ENCODE results near the gene ARL3. TPM values are rescaled to one million over a fixed set of nuclear protein-coding genes. Genes with fewer than 3 reads are reported as not detected.
"Not testable (repeated sequence)": the region's sequence is repeated elsewhere in the genome, so short reads cannot be mapped to it uniquely, and the experiment has no call there.

The ARL3 gene
- total and polyA plus RNA-seq, 5 experiments from 2014 or later: 3.6 to 4.4 (median 3.8) TPM

GRCh38 chr10:102696736-102697135 is 17.5 kb downstream of the ARL3 start:
- H3K36me3 Mint-ChIP-seq: peaks cover 7 to 51% (median 28%) of the 10 kb centered on the region in 3 donors
- H3K27me3 Mint-ChIP-seq: no peaks in the 10 kb centered on the region
- ATAC-seq: no peak
- POLR2A ChIA-PET: interaction anchor here (0.6 to 1.0 kb wide), 4 partner anchors 36 to 1317 kb away, joined by 4 to 6 read pairs (median 5); no protein-coding TSS in a partner anchor
- H3K9me3 Mint-ChIP-seq: no peaks in the 10 kb centered on the region
- H3K4me3 Mint-ChIP-seq: no peak overlapping the region
- DNase-seq: no peak
- H3K4me1 Mint-ChIP-seq: peaks cover 0 to 2% (median under 1%) of the 10 kb centered on the region in 4 donors
- no peak overlapping the region for H3K27ac Mint-ChIP-seq

DNA sequence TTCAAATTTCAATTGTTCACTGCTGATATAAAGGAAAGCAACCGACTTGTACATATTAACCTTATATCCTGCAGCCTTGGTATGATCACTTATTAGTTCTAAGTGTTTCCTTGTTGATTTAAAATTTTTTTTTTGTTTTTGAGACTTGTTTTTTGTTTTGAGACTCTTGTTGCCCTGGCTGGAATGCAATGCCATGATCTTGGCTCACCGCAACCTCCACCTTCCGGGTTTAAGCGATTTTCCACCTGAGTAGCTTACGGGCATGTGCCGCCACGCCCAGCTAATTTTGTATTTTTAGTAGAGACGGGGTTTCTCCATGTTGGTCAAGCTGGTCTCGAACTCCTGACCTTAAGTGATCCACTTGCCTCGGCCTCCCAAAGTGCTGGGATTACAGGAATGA is 18.8 kb downstream of the ARL3 start:
- not testable (repeated sequence) for DNase-seq, ATAC-seq, H3K27me3 Mint-ChIP-seq, H3K4me1 Mint-ChIP-seq, H3K27ac Mint-ChIP-seq, H3K4me3 Mint-ChIP-seq, H3K9me3 Mint-ChIP-seq
- H3K36me3 Mint-ChIP-seq: peaks cover 7 to 51% (median 27%) of the 10 kb centered on the region in 3 donors
- POLR2A ChIA-PET: interaction anchor here (0.7 kb wide), 1 partner anchor 18 kb away, joined by 4 read pairs; no protein-coding TSS in a partner anchor

GRCh38 chr10:102691285-102692066 is 22.7 kb downstream of the ARL3 start:
- DNase-seq (no peak), ATAC-seq (no peak)
- POLR2A ChIA-PET: no interaction called here
- no peaks in the 10 kb centered on the region for H3K27me3 Mint-ChIP-seq
- no peaks in the 10 kb centered on the region for H3K9me3 Mint-ChIP-seq
- H3K4me1 Mint-ChIP-seq: no peaks in the 10 kb centered on the region
- H3K36me3 Mint-ChIP-seq: peaks cover 0 to 24% (median 2%) of the 10 kb centered on the region in 3 donors
- H3K27ac Mint-ChIP-seq: no peak overlapping the region
- no peak overlapping the region for H3K4me3 Mint-ChIP-seq

GRCh38 chr10:102683736-102684135 is 30.5 kb downstream of the ARL3 start:
- Mint-ChIP-seq H3K27me3 (no peaks in the 10 kb centered on the region), H3K9me3 (no peaks in the 10 kb centered on the region), H3K36me3 (peaks cover 0 to 9% (median 4%) of the 10 kb centered on the region in 3 donors), H3K4me1 (peaks cover 8 to 21% (median 15%) of the 10 kb centered on the region in 4 donors), H3K4me3 (no peak overlapping the region), H3K27ac (peak overlapping the region in 7 of 10 donors; percentile 1 to 83 (median 53))
- ATAC-seq: no peak
- no peak for DNase-seq
- POLR2A ChIA-PET: no interaction called here

DNA sequence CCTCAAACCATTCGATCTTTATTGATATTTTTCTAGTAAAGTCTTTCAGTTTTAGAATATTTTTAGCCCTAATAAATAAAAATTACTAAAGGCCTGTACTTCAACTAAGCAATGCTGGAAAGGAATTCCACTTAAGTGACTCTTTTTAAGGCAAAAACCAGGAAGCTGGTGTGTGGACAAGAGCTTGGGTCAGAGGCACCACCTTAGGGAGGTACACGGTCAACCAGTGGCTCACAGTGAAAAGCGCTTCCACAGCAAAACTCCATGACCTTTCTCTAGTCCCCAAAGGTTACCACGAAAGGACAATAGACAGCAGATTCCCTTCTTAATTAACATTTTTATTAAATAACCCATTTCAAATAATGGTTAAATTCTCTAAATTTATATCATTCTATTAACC is 31.2 kb downstream of the ARL3 start:
- DNase-seq (no peak), ATAC-seq (no peak)
- Mint-ChIP-seq H3K27me3 (no peaks in the 10 kb centered on the region), H3K36me3 (peaks cover 0 to 9% (median 4%) of the 10 kb centered on the region in 3 donors), H3K9me3 (no peaks in the 10 kb centered on the region), H3K4me1 (peaks cover 8 to 28% (median 18%) of the 10 kb centered on the region in 4 donors), H3K27ac (peak overlapping the region in 2 of 10 donors; percentile 17 to 57), H3K4me3 (no peak overlapping the region)
- POLR2A ChIA-PET: interaction anchor here (1.2 to 1.4 kb wide), 2 partner anchors 37 to 39 kb away, joined by 4 to 6 read pairs; partner anchors contain the start of gene TRIM8

- H3K27me3 Mint-ChIP-seq: no peaks in the 10 kb centered on the region
- peaks cover 0 to 5% (median 4%) of the 10 kb centered on the region in 3 donors for H3K36me3 Mint-ChIP-seq
- ATAC-seq (peak; percentile 86 to 88), DNase-seq (peak in 5 of 10 donors; percentile 23 to 72 (median 33))
- POLR2A ChIA-PET: interaction anchor here (1.2 to 1.4 kb wide), 2 partner anchors 36 to 38 kb away, joined by 4 to 6 read pairs; partner anchors contain the start of gene TRIM8
- no peaks in the 10 kb centered on the region for H3K9me3 Mint-ChIP-seq
- H3K4me3 Mint-ChIP-seq: peak overlapping the region in 3 of 10 donors; percentile 1 to 65 (median 39)
- peaks cover 8 to 31% (median 24%) of the 10 kb centered on the region in 4 donors for H3K4me1 Mint-ChIP-seq
- peak overlapping the region in 5 of 10 donors; percentile 18 to 72 (median 54) for H3K27ac Mint-ChIP-seq
Observed at GRCh38 chr10:102682416-102682815, 31.8 kb downstream of the ARL3 start.

DNA sequence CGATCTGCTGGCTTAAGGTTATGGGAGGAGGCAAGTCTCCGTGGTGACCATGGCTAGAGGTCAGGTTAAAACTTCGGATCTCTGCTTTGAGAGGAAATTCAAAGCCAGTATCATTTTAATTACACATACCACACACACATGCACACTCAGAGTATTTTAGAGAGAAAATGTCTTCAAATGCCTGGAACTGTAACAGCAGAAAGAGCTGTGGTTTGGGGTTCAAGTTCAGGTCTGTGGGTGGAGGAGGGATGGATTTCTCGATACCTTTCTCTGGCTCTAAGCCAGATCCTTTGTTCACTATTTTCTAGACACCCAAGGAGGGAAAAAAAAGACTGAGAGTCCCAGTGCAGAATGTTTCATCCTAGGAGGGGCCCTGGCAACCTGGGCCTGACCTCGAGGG is 32.5 kb downstream of the ARL3 start:
- POLR2A ChIA-PET: interaction anchor here (0.6 to 2.5 kb wide), 4 partner anchors 32 to 317 kb away, joined by 3 to 8 read pairs (median 5); partner anchors contain the start of genes ARL3, SFXN2 and TRIM8
- peak overlapping the region in 2 of 10 donors; percentile 4 to 11 for H3K4me3 Mint-ChIP-seq
- ATAC-seq: no peak
- peak overlapping the region in 4 of 10 donors; percentile 57 to 73 (median 70) for H3K27ac Mint-ChIP-seq
- DNase-seq: no peak
- peaks cover 0 to 5% (median 4%) of the 10 kb centered on the region in 3 donors for H3K36me3 Mint-ChIP-seq
- H3K4me1 Mint-ChIP-seq: peaks cover 8 to 34% (median 28%) of the 10 kb centered on the region in 4 donors
- no peaks in the 10 kb centered on the region for H3K27me3 Mint-ChIP-seq
- no peaks in the 10 kb centered on the region for H3K9me3 Mint-ChIP-seq

DNA sequence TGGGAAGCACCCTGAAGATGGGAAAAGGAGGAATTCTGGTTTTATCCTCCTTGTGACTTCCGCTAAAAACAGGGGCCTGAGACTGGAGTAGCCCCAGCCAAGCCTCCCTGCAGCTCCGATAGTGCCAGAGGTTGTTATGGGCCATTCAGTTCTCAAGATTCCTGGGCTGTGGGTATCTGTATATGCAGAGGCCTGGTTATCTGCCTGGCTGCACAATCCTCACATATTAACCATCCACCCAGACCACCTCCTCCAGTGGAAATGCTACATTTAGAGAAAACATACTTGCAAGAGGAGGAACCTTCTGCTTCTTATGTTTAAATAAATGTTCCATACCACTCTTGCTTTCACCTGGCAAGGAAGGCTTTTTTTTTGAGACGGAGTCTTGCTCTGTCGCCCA is 34.6 kb downstream of the ARL3 start:
- Mint-ChIP-seq H3K4me3 (no peak overlapping the region), H3K4me1 (peaks cover 17 to 54% (median 46%) of the 10 kb centered on the region in 4 donors), H3K27ac (peak overlapping the region in 1 of 10 donors; percentile 62), H3K9me3 (no peaks in the 10 kb centered on the region), H3K27me3 (no peaks in the 10 kb centered on the region), H3K36me3 (no peaks in the 10 kb centered on the region)
- no peak for DNase-seq
- ATAC-seq: no peak
- POLR2A ChIA-PET: interaction anchor here (2.5 to 29.2 kb wide), 2 partner anchors 28 to 34 kb away, joined by 8 to 624 read pairs; partner anchors contain the start of genes ARL3, SFXN2 and TRIM8

- DNase-seq (no peak), ATAC-seq (no peak)
- Mint-ChIP-seq H3K27me3 (no peaks in the 10 kb centered on the region), H3K27ac (peak overlapping the region in 5 of 10 donors; percentile 35 to 90 (median 82)), H3K36me3 (no peaks in the 10 kb centered on the region), H3K4me1 (peaks cover 21 to 61% (median 53%) of the 10 kb centered on the region in 4 donors), H3K9me3 (no peaks in the 10 kb centered on the region), H3K4me3 (peak overlapping the region in 1 of 10 donors; percentile 37)
- POLR2A ChIA-PET: interaction anchor here (0.6 to 29.2 kb wide), 3 partner anchors 9 to 27 kb away, joined by 3 to 624 read pairs (median 4); partner anchors contain the start of gene TRIM8
Observed at GRCh38 chr10:102678842-102679289, 35.3 kb downstream of the ARL3 start.

DNA sequence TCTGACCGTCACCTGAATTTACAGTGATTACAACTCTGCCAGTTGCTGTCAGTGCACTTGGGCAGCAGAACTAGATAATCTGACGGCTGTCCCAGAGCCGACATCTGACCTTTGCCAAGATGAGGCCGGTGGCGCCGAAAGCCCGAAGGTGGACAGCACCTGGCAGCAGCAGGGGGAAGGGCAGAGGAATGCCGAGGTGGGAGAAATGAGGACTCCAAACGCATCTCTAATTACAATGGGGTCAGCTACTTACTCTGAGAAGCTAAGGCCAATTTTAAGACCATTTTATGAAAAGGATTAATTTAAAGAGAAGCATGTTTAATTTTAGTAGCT is 36.2 kb downstream of the ARL3 start:
- Mint-ChIP-seq H3K4me3 (no peak overlapping the region), H3K27me3 (no peaks in the 10 kb centered on the region), H3K9me3 (no peaks in the 10 kb centered on the region), H3K27ac (peak overlapping the region in 4 of 10 donors; percentile 32 to 75 (median 48)), H3K4me1 (peaks cover 27 to 67% (median 59%) of the 10 kb centered on the region in 4 donors), H3K36me3 (no peaks in the 10 kb centered on the region)
- no peak for ATAC-seq
- POLR2A ChIA-PET: interaction anchor here (0.6 to 29.2 kb wide), 5 partner anchors 16 to 1616 kb away, joined by 3 to 624 read pairs (median 3); partner anchors contain the start of genes NT5C2 and TRIM8
- no peak for DNase-seq

DNA sequence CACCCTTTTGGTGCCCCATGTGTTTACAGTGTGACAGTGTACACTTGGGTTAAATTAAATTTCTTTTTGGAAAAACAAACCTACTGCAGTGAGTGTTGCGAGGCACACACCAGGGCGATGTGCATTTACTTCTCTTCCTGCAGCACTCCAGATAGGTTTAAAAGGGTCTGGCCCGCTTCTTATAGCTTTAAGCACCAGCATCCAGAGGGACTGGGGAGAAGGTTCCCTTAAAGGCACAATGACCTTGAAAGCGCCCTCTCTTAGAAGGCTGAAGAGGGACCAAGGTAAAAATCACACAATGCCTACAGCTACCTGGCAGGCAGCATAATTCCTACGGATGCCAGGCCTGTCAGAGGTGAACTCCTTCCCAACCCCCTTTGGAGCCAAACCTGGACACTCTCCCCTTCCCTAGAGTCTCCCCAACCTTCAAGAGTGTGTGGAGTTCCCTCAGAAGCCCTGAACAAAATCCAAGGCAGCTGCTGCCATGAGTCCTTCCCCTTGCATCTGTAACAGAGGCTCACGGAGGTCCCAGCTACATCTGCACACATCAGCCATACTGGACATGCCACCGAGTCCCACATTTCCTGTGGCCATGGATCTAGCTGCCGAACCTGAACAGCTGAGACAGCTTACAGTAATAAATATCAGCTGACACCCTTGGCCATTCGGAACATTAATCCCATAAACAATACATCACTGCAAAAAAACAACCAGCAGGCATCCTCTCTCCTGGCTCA is 36.7 kb downstream of the ARL3 start:
- DNase-seq: peak in 1 of 10 donors; percentile 2
- peak overlapping the region in 8 of 10 donors; percentile 19 to 75 (median 58) for H3K27ac Mint-ChIP-seq
- no peak for ATAC-seq
- H3K9me3 Mint-ChIP-seq: no peaks in the 10 kb centered on the region
- H3K36me3 Mint-ChIP-seq: no peaks in the 10 kb centered on the region
- POLR2A ChIA-PET: interaction anchor here (0.6 to 29.2 kb wide), 7 partner anchors 15 to 1615 kb away, joined by 3 to 624 read pairs (median 3); partner anchors contain the start of genes ARL3, NT5C2, SFXN2 and TRIM8
- no peaks in the 10 kb centered on the region for H3K27me3 Mint-ChIP-seq
- no peak overlapping the region for H3K4me3 Mint-ChIP-seq
- H3K4me1 Mint-ChIP-seq: peaks cover 30 to 72% (median 63%) of the 10 kb centered on the region in 4 donors
